DND-41 (cell line): ENCODE measurements around the gene AP3S1.

Source experiments
- ATAC-seq: fragments of 200-7000 bp; cut with Tn5 transposase; 3 replicates; pipeline ENCODE4 v1.9.1; 2021; ENCODE audit warnings: low read depth; ENCODE audit not compliant: insufficient read depth
- DNase-seq: peaks from one replicate; pipeline ENCODE4 v3.0.0-alpha.2; 2020
- H2AFZ ChIP-seq: 2 replicates; pipeline ENCODE4 v1.6.0; 2012; ENCODE audit warnings: low read depth, low read length
- H3K27ac ChIP-seq: 2 replicates; pipeline ENCODE4 v1.5.1; 2012; ENCODE audit warnings: low read length, inconsistent platforms
- H3K27me3 ChIP-seq: fragments of 200-600 bp; sonication (generic); 2 replicates; pipeline ENCODE4 v1.6.0; 2012; ENCODE audit warnings: low read length, mild to moderate bottlenecking, inconsistent platforms; ENCODE audit not compliant: insufficient read depth, poor library complexity
- H3K36me3 ChIP-seq: 2 replicates; pipeline ENCODE4 v1.5.1; 2012; ENCODE audit warnings: low read length, inconsistent platforms; ENCODE audit not compliant: insufficient read depth
- H3K4me1 ChIP-seq: 2 replicates; pipeline ENCODE4 v1.5.1; 2012; ENCODE audit warnings: mild to moderate bottlenecking, low read length; ENCODE audit not compliant: insufficient read depth
- H3K4me2 ChIP-seq: 2 replicates; pipeline ENCODE4 v1.6.0; 2012; ENCODE audit warnings: mild to moderate bottlenecking, moderate library complexity, low read length, inconsistent platforms; ENCODE audit not compliant: insufficient read depth
- H3K4me3 ChIP-seq, 2 experiments: fragments of 200-600 bp in 1 of 2; shearing (Covaris generic) in 1 of 2; 2 replicates each; pipeline ENCODE4 v1.5.1; 2012 to 2016; ENCODE audit warnings: inconsistent platforms in 2 of 2, low read length in 2 of 2, mild to moderate bottlenecking in 2 of 2, low read depth in 1 of 2, moderate library complexity in 1 of 2
- H3K79me2 ChIP-seq: 2 replicates; pipeline ENCODE4 v1.6.0; 2012; ENCODE audit warnings: low read length, inconsistent platforms; ENCODE audit not compliant: insufficient read depth
- H3K9ac ChIP-seq: 2 replicates; pipeline ENCODE4 v1.6.0; 2012; ENCODE audit warnings: low read depth, mild to moderate bottlenecking, inconsistent platforms, low read length, moderate library complexity
- H3K9me3 ChIP-seq: 2 replicates; pipeline ENCODE4 v1.5.1; 2012; ENCODE audit warnings: low read length, moderate library complexity, mild to moderate bottlenecking, inconsistent platforms; ENCODE audit not compliant: insufficient read depth, severe bottlenecking
- H4K20me1 ChIP-seq: 2 replicates; pipeline ENCODE4 v1.6.0; 2012; ENCODE audit warnings: low read length; ENCODE audit not compliant: insufficient read depth
- EZH2 ChIP-seq: IDR thresholded peaks from 3 replicates; pipeline ENCODE4 v1.6.1; 2012; ENCODE audit warnings: borderline replicate concordance, low read depth, mild to moderate bottlenecking, moderate library complexity, low read length, inconsistent platforms; ENCODE audit not compliant: severe bottlenecking
- TF ChIP-seq, protein P1 (sequence below): IDR thresholded peaks from 2 replicates; pipeline ENCODE4 v1.5.1; 2012; ENCODE audit warnings: borderline replicate concordance, low read length, moderate library complexity, mild to moderate bottlenecking; ENCODE audit not compliant: poor library complexity, severe bottlenecking; ENCODE audit errors: extremely low read depth

The AP3S1 gene

DNA sequence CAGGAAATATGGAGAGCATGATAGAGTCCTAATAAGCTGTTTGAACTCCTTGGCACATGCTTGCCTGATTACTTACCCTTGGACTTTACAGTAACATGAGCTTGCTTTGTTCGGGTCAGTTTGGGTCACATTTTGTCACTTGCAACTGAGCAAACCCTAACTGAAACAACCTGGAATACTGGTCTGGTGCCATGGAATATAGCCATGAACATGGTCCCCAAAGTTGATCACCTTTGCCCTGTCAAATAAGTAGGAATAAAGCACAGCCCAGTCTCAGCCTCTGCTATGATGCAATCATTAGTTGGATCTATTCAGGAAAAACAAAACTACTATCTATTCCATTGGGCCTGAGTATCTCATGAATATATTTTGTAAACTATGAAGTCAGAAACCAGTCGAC is 43.5 kb upstream of the AP3S1 start:
- ATAC-seq = no peak
- no peaks in the 10 kb centered on the region for H3K27me3 ChIP-seq

DNA sequence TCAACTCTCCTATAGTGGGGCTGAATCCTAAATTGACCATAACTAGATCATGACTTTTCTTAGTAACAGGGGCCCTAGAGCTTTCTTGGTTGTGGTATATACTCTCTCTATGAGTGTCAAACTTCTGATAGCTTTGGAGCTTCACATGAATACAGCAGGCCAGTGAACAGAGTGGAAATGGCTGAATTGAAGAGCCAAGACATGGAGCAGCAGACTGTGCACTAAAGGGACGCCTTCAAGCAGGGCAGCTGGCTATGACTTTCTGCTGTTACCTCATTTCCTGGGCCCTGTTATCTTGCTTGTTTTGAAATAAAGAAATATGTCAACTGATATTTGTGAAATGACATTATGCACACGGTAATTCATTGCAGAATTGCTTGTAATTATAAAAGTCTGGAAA is 41.6 kb upstream of the AP3S1 start:
- TF ChIP-seq EZH2 = no peak
- TF ChIP-seq, protein P1, sequence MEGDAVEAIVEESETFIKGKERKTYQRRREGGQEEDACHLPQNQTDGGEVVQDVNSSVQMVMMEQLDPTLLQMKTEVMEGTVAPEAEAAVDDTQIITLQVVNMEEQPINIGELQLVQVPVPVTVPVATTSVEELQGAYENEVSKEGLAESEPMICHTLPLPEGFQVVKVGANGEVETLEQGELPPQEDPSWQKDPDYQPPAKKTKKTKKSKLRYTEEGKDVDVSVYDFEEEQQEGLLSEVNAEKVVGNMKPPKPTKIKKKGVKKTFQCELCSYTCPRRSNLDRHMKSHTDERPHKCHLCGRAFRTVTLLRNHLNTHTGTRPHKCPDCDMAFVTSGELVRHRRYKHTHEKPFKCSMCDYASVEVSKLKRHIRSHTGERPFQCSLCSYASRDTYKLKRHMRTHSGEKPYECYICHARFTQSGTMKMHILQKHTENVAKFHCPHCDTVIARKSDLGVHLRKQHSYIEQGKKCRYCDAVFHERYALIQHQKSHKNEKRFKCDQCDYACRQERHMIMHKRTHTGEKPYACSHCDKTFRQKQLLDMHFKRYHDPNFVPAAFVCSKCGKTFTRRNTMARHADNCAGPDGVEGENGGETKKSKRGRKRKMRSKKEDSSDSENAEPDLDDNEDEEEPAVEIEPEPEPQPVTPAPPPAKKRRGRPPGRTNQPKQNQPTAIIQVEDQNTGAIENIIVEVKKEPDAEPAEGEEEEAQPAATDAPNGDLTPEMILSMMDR = no peak
- no peak overlapping the region for H3K4me2 ChIP-seq
- H3K4me1 ChIP-seq = no peaks in the 10 kb centered on the region
- H3K4me3 ChIP-seq = no peak overlapping the region
- ATAC-seq (no peak), DNase-seq (no peak)
- no peaks in the 10 kb centered on the region for H3K9me3 ChIP-seq
- H3K27ac ChIP-seq = no peak overlapping the region
- no peaks in the 10 kb centered on the region for H3K27me3 ChIP-seq
- no peak overlapping the region for H2AFZ ChIP-seq
- no peaks in the 10 kb centered on the region for H4K20me1 ChIP-seq
- H3K36me3 ChIP-seq = no peaks in the 10 kb centered on the region
- H3K9ac ChIP-seq = no peak overlapping the region
- H3K79me2 ChIP-seq = no peaks in the 10 kb centered on the region

More for the DNA sequence above, 43.5 kb upstream of the AP3S1 start:
- no peak overlapping the region for H3K4me2 ChIP-seq
- no peak for DNase-seq
- no peak overlapping the region for H2AFZ ChIP-seq
- H3K79me2 ChIP-seq = no peaks in the 10 kb centered on the region
- H3K36me3 ChIP-seq = no peaks in the 10 kb centered on the region
- no peaks in the 10 kb centered on the region for H3K9me3 ChIP-seq
- TF ChIP-seq, protein P1 = no peak
- TF ChIP-seq EZH2 = no peak
- no peak overlapping the region for H3K9ac ChIP-seq
- no peak overlapping the region for H3K27ac ChIP-seq
- no peaks in the 10 kb centered on the region for H4K20me1 ChIP-seq
- H3K4me3 ChIP-seq = no peak overlapping the region
- H3K4me1 ChIP-seq = no peaks in the 10 kb centered on the region

GRCh38 chr5:115801152-115801551 is 40.6 kb upstream of the AP3S1 start:
- no peak for TF ChIP-seq EZH2
- TF ChIP-seq, protein P1 = no peak
- Histone ChIP-seq H3K27me3 (no peaks in the 10 kb centered on the region), H3K27ac (no peak overlapping the region), H3K4me1 (no peaks in the 10 kb centered on the region), H3K36me3 (no peaks in the 10 kb centered on the region), H3K4me2 (no peak overlapping the region), H3K9ac (no peak overlapping the region), H3K79me2 (no peaks in the 10 kb centered on the region), H4K20me1 (no peaks in the 10 kb centered on the region), H2AFZ (no peak overlapping the region), H3K9me3 (no peaks in the 10 kb centered on the region), H3K4me3 (no peak overlapping the region)
- DNase-seq (no peak), ATAC-seq (no peak)

GRCh38 chr5:115801984-115802383 is 39.8 kb upstream of the AP3S1 start:
- Histone ChIP-seq H3K27me3 (no peaks in the 10 kb centered on the region), H3K9ac (no peak overlapping the region), H3K36me3 (no peaks in the 10 kb centered on the region), H4K20me1 (no peaks in the 10 kb centered on the region), H3K79me2 (no peaks in the 10 kb centered on the region), H3K9me3 (no peaks in the 10 kb centered on the region), H3K27ac (no peak overlapping the region), H3K4me3 (no peak overlapping the region), H3K4me2 (no peak overlapping the region), H2AFZ (no peak overlapping the region), H3K4me1 (peaks cover 5% of the 10 kb centered on the region)
- DNase-seq (no peak), ATAC-seq (no peak)
- no peak for TF ChIP-seq EZH2
- TF ChIP-seq, protein P1 = no peak
